PC-3 (cell line): ENCODE measurements around the gene CENPT. TPM values are rescaled to one million over a fixed set of nuclear protein-coding genes. Genes with fewer than 3 reads are reported as not detected.

ENCODE experiments used
- ATAC-seq: fragments of 200-7000 bp; cut with Tn5 transposase; 2 replicates; pipeline ENCODE4 v1.9.1; 2020; ENCODE audit warnings: mild to moderate bottlenecking, moderate library complexity
- BruUV-seq: library from RNA; stranded (reverse); fragments of 400-500 nt; replicated peaks from 2 replicates; lab custom pipeline; 2021; lab: Mats Ljungman, UMichigan
- CTCF ChIA-PET: fragments of 300-600 bp; sonication (Branson Sonifier 250); formaldehyde crosslinking; loops from one replicate; lab custom pipeline; 2022; ENCODE audit warnings: antibody characterized with exemption; lab: Charles Lee
- POLR2A ChIA-PET: fragments of 300-600 bp; sonication (Branson Sonifier 250); formaldehyde crosslinking; loops from one replicate; lab custom pipeline; 2022; ENCODE audit warnings: antibody characterized with exemption; ENCODE audit not compliant: unreplicated experiment; lab: Charles Lee
- DNase-seq: peaks from one replicate; pipeline ENCODE4 v3.0.0-alpha.2; 2015
- H2AFZ ChIP-seq: fragments of 300-600 bp; sonication (generic); 2 replicates; pipeline ENCODE4 v1.6.0; 2016; ENCODE audit warnings: antibody characterized with exemption, low read length
- H3F3A ChIP-seq: fragments of 300-600 bp; sonication (generic); one replicate; pipeline ENCODE4 v1.6.0; 2017; ENCODE audit warnings: antibody characterized with exemption, low read length, control low read depth, mild to moderate bottlenecking; ENCODE audit not compliant: unreplicated experiment
- H3K27ac ChIP-seq: fragments of 300-600 bp; sonication (generic); 2 replicates; pipeline ENCODE4 v1.5.1; 2016; ENCODE audit warnings: mild to moderate bottlenecking, low read length
- H3K27me3 ChIP-seq: fragments of 300-600 bp; sonication (generic); 2 replicates; pipeline ENCODE4 v1.6.1; 2016; ENCODE audit warnings: low read length, mixed read lengths
- H3K36me3 ChIP-seq: fragments of 300-600 bp; sonication (generic); 2 replicates; pipeline ENCODE4 v1.6.1; 2016; ENCODE audit warnings: low read depth, mixed run types, low read length, mixed read lengths
- H3K4me1 ChIP-seq: fragments of 300-600 bp; sonication (generic); 2 replicates; pipeline ENCODE4 v1.5.1; 2016; ENCODE audit warnings: low read length; ENCODE audit not compliant: insufficient read depth
- H3K4me2 ChIP-seq: fragments of 300-600 bp; sonication (generic); 2 replicates; pipeline ENCODE4 v1.6.0; 2016; ENCODE audit warnings: low read length
- H3K4me3 ChIP-seq: fragments of 300-600 bp; sonication (generic); 2 replicates; pipeline ENCODE4 v1.5.1; 2016; ENCODE audit warnings: mild to moderate bottlenecking, low read length, mixed read lengths
- H3K79me2 ChIP-seq: fragments of 300-600 bp; sonication (generic); 2 replicates; pipeline ENCODE4 v1.6.1; 2017; ENCODE audit warnings: low read length, mixed read lengths
- H3K9ac ChIP-seq: fragments of 300-600 bp; sonication (generic); 2 replicates; pipeline ENCODE4 v1.6.0; 2016; ENCODE audit warnings: mild to moderate bottlenecking, low read length
- H3K9me2 ChIP-seq: fragments of 300-600 bp; sonication (generic); replicated peaks from 2 replicates; pipeline ENCODE4 v1.6.1; 2016; ENCODE audit warnings: mixed run types, low read length, mixed read lengths
- H3K9me3 ChIP-seq: fragments of 300-600 bp; sonication (generic); 2 replicates; pipeline ENCODE4 v1.6.1; 2016; ENCODE audit warnings: low read length, mixed read lengths
- H4K20me1 ChIP-seq: fragments of 300-600 bp; sonication (generic); 2 replicates; pipeline ENCODE4 v1.6.1; 2016; ENCODE audit warnings: low read length, mixed read lengths
- EZH2 ChIP-seq: fragments of 300-600 bp; sonication (generic); IDR thresholded peaks from one replicate; pipeline ENCODE4 v1.6.1; 2017; ENCODE audit warnings: antibody characterized with exemption, mild to moderate bottlenecking, low read length; ENCODE audit not compliant: unreplicated experiment
- EZH2phosphoT487 ChIP-seq: fragments of 300-600 bp; sonication (generic); IDR thresholded peaks from 2 replicates; pipeline ENCODE4 v1.6.1; 2018; ENCODE audit warnings: mild to moderate bottlenecking, antibody characterized with exemption, low read length, borderline replicate concordance
- intact Hi-C: fragments of 100-400 bp; cut with micrococcal nuclease; formaldehyde crosslinking; loops from 2 replicates; pipeline ENCODE4 v1.9.0; 2023
- total RNA-seq: library from RNA; depleted of rRNA; stranded (reverse); fragments of >200 nt; gene quantifications from 2 replicates; pipeline ENCODE4 v1.2.3, GENCODE V29; 2014
- TF ChIP-seq, protein P1 (sequence below): fragments of 300-600 bp; sonication (generic); conservative IDR thresholded peaks from 2 replicates; pipeline ENCODE4 v1.5.1; 2017; ENCODE audit warnings: antibody characterized with exemption, low read depth, mild to moderate bottlenecking, low read length

CENPT gene
- total RNA-seq, 1 experiment from 2014 or later = 35.1 TPM

GRCh38 chr16:67892375-67892774 is 44.9 kb upstream of the CENPT start:
- intact Hi-C loops = no loop called here
- no peak for ATAC-seq

DNA sequence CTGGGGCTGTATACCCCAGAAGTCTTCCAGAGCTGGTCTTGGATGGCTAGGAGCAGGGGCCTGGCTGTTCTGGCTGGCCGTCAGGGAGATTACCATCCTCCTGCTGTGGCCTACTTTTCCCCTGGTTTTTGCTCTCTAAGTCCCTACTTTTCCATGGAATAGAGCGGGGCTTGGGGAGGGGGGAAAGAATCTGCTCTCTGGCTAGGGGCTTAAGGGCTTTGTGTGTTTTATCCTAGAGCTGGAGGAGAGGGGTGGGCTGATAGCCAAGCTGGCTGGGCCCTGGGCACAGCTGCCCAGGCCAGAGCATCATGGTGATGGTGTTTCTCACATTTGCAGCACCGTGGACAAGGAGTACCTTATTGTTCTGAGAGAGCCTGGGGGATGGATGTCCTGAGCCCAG is 40.8 kb upstream of the CENPT start:
- no peak overlapping the region for H3K4me2 ChIP-seq
- peaks cover 12% of the 10 kb centered on the region; the same call in 1 of the 2 replicates for H3K4me1 ChIP-seq
- 0 out of 2 replicates have a peak, but pooled peaks cover 4% of the 10 kb centered on the region for H3K36me3 ChIP-seq
- BruUV-seq = no TSS peak
- ATAC-seq (no peak), DNase-seq (no peak)
- no peaks in the 10 kb centered on the region for H3F3A ChIP-seq
- TF ChIP-seq, protein P1, sequence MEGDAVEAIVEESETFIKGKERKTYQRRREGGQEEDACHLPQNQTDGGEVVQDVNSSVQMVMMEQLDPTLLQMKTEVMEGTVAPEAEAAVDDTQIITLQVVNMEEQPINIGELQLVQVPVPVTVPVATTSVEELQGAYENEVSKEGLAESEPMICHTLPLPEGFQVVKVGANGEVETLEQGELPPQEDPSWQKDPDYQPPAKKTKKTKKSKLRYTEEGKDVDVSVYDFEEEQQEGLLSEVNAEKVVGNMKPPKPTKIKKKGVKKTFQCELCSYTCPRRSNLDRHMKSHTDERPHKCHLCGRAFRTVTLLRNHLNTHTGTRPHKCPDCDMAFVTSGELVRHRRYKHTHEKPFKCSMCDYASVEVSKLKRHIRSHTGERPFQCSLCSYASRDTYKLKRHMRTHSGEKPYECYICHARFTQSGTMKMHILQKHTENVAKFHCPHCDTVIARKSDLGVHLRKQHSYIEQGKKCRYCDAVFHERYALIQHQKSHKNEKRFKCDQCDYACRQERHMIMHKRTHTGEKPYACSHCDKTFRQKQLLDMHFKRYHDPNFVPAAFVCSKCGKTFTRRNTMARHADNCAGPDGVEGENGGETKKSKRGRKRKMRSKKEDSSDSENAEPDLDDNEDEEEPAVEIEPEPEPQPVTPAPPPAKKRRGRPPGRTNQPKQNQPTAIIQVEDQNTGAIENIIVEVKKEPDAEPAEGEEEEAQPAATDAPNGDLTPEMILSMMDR = no peak
- TF ChIP-seq EZH2 (no peak), EZH2phosphoT487 (no peak)
- intact Hi-C loops = no loop called here
- H3K9me3 ChIP-seq = no peaks in the 10 kb centered on the region
- H3K27ac ChIP-seq = no peak overlapping the region
- no peak overlapping the region for H3K4me3 ChIP-seq
- H3K27me3 ChIP-seq = no peaks in the 10 kb centered on the region
- H2AFZ ChIP-seq = no peak overlapping the region
- CTCF ChIA-PET = no interaction called here
- no peaks in the 10 kb centered on the region for H4K20me1 ChIP-seq
- POLR2A ChIA-PET = interaction anchor here (0.6 kb wide), 1 partner anchor 82 kb away, joined by 3 read pairs; the partner anchor contains the start of genes RANBP10 and TSNAXIP1
- no peak overlapping the region for H3K9ac ChIP-seq
- no peaks in the 10 kb centered on the region for H3K9me2 ChIP-seq
- peaks cover 2% of the 10 kb centered on the region for H3K79me2 ChIP-seq

More at GRCh38 chr16:67892375-67892774, 44.9 kb upstream of the CENPT start:
- ChIA-PET CTCF (no interaction called here), POLR2A (interaction anchor here (0.5 to 0.6 kb wide), 2 partner anchors 44 to 80 kb away, joined by 4 to 11 read pairs; no protein-coding TSS in a partner anchor)
- Histone ChIP-seq H3K27ac (no peak overlapping the region), H4K20me1 (no peaks in the 10 kb centered on the region), H3K4me1 (peaks cover 13% of the 10 kb centered on the region), H3K36me3 (no peaks in the 10 kb centered on the region), H3K4me2 (peak overlapping the region; percentile 85), H3K4me3 (peak overlapping the region; percentile 68), H2AFZ (peak overlapping the region; percentile 74), H3K9ac (peak overlapping the region; percentile 49), H3F3A (no peaks in the 10 kb centered on the region), H3K79me2 (peaks cover 41% of the 10 kb centered on the region), H3K27me3 (no peaks in the 10 kb centered on the region), H3K9me3 (no peaks in the 10 kb centered on the region), H3K9me2 (no peaks in the 10 kb centered on the region)
- TF ChIP-seq EZH2phosphoT487 (no peak), EZH2 (no peak)
- TF ChIP-seq, protein P1 = no peak
- no peak for DNase-seq
- TSS peak; percentile 95 for BruUV-seq

DNA sequence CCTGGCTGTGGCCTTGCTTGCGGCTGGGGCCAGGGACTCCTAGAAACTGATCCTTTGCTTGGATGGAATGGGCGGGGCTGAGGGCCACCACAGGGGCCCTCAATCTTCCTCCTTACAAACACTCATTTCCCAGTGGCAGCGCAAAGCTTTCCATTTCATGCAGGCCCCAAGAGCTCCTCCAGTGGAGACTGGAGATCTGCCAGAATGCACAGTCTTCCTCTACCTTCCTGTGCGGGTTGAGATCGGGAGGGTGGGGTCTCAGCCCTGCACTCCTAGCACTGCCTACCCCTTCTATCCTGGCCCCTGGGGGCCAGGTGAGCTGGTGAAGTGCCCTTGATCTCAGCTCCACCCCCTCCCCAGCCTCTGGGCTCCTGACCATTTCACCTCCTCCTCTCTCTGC is 38.9 kb upstream of the CENPT start:
- ChIA-PET POLR2A (no interaction called here), CTCF (no interaction called here)
- DNase-seq (no peak), ATAC-seq (no peak)
- H3K36me3 ChIP-seq = 0 out of 2 replicates have a peak, but pooled peaks cover 4% of the 10 kb centered on the region
- H3K27ac ChIP-seq = no peak overlapping the region
- H3K79me2 ChIP-seq = no peaks in the 10 kb centered on the region
- no peak overlapping the region for H3K9ac ChIP-seq
- intact Hi-C loops = no loop called here
- no peaks in the 10 kb centered on the region for H3K27me3 ChIP-seq
- H2AFZ ChIP-seq = no peak overlapping the region
- no peaks in the 10 kb centered on the region for H3F3A ChIP-seq
- H3K4me1 ChIP-seq = peaks cover 6% of the 10 kb centered on the region; the same call in 1 of the 2 replicates
- H3K4me3 ChIP-seq = no peak overlapping the region
- H3K9me3 ChIP-seq = no peaks in the 10 kb centered on the region
- H3K9me2 ChIP-seq = no peaks in the 10 kb centered on the region
- BruUV-seq = no TSS peak
- TF ChIP-seq EZH2phosphoT487 = no peak
- no peak overlapping the region for H3K4me2 ChIP-seq
- H4K20me1 ChIP-seq = no peaks in the 10 kb centered on the region
